Trophoblast cell (in vitro differentiated cells and primary cell): ENCODE measurements around the gene NRXN3.

Experiments
- DNase-seq, 2 donors: peaks; one replicate each; pipeline ENCODE4 v3.0.0-alpha.2; 2016
- H2AFZ ChIP-seq: 2 replicates; pipeline ENCODE4 v1.6.1; 2013; ENCODE audit warnings: low read length, moderate library complexity, mild to moderate bottlenecking; ENCODE audit not compliant: insufficient read depth, poor library complexity
- H2AK5ac ChIP-seq: 2 replicates; pipeline ENCODE4 v1.6.1; 2013; ENCODE audit warnings: mild to moderate bottlenecking, low read length
- H2BK120ac ChIP-seq: 2 replicates; pipeline ENCODE4 v1.6.1; 2013; ENCODE audit warnings: low read length, mild to moderate bottlenecking, moderate library complexity; ENCODE audit not compliant: insufficient read depth, poor library complexity
- H2BK12ac ChIP-seq: 2 replicates; pipeline ENCODE4 v1.6.1; 2013; ENCODE audit warnings: mild to moderate bottlenecking, low read length, moderate library complexity
- H2BK5ac ChIP-seq: 2 replicates; pipeline ENCODE4 v1.6.1; 2013; ENCODE audit warnings: low read length, low read depth, moderate library complexity, mild to moderate bottlenecking; ENCODE audit not compliant: poor library complexity
- H3K14ac ChIP-seq: 2 replicates; pipeline ENCODE4 v1.6.1; 2013; ENCODE audit warnings: mild to moderate bottlenecking, low read length
- H3K18ac ChIP-seq: 2 replicates; pipeline ENCODE4 v1.6.1; 2013; ENCODE audit warnings: mild to moderate bottlenecking, low read length
- H3K23ac ChIP-seq: 2 replicates; pipeline ENCODE4 v1.6.1; 2013; ENCODE audit warnings: low read length
- H3K27ac ChIP-seq: 2 replicates; pipeline ENCODE4 v1.5.1; 2013; ENCODE audit warnings: low read depth, mild to moderate bottlenecking, inconsistent platforms, low read length, moderate library complexity
- H3K27me3 ChIP-seq: 2 replicates; pipeline ENCODE4 v1.6.1; 2013; ENCODE audit warnings: inconsistent platforms, mild to moderate bottlenecking, low read length, moderate library complexity; ENCODE audit not compliant: insufficient read depth
- H3K36me3 ChIP-seq, 2 experiments: 1 replicate in 1 of 2; 2 replicates in 1 of 2; pipeline ENCODE4 v1.6.1; 2013; ENCODE audit warnings: low read length in 2 of 2, mild to moderate bottlenecking in 2 of 2, moderate library complexity in 1 of 2; ENCODE audit not compliant: insufficient read depth in 2 of 2, control insufficient read depth in 1 of 2
- H3K4ac ChIP-seq: 2 replicates; pipeline ENCODE4 v1.6.1; 2013; ENCODE audit warnings: low read depth, mild to moderate bottlenecking, low read length, moderate library complexity
- H3K4me1 ChIP-seq, 2 experiments: 1 replicate in 1 of 2; 2 replicates in 1 of 2; pipeline ENCODE4 v1.6.1; 2013; ENCODE audit warnings: low read length in 2 of 2, mild to moderate bottlenecking in 2 of 2, moderate library complexity in 1 of 2; ENCODE audit not compliant: insufficient read depth in 2 of 2, control insufficient read depth in 1 of 2
- H3K4me2 ChIP-seq: 2 replicates; pipeline ENCODE4 v1.6.1; 2013; ENCODE audit warnings: inconsistent platforms, mild to moderate bottlenecking, low read length, moderate library complexity
- H3K4me3 ChIP-seq: 2 replicates; pipeline ENCODE4 v1.5.1; 2013; ENCODE audit warnings: mild to moderate bottlenecking, low read depth, low read length, inconsistent platforms
- H3K79me1 ChIP-seq: one replicate; pipeline ENCODE4 v1.6.1; 2013; ENCODE audit warnings: low read length
- H3K79me2 ChIP-seq: 2 replicates; pipeline ENCODE4 v1.6.1; 2013; ENCODE audit warnings: low read length, mild to moderate bottlenecking; ENCODE audit not compliant: control insufficient read depth, insufficient read depth, poor library complexity
- H3K9ac ChIP-seq: 2 replicates; pipeline ENCODE4 v1.6.1; 2013; ENCODE audit warnings: mild to moderate bottlenecking, low read length
- H3K9me3 ChIP-seq: 2 replicates; pipeline ENCODE4 v1.6.1; 2013; ENCODE audit warnings: low read depth, mild to moderate bottlenecking, control low read depth, inconsistent platforms, low read length; ENCODE audit not compliant: insufficient read depth
- H4K12ac ChIP-seq: 2 replicates; pipeline ENCODE4 v1.6.1; 2013; ENCODE audit warnings: low read depth, mild to moderate bottlenecking, low read length, moderate library complexity
- H4K8ac ChIP-seq: 2 replicates; pipeline ENCODE4 v1.6.1; 2013; ENCODE audit warnings: low read depth, mild to moderate bottlenecking, low read length, moderate library complexity
- H4K91ac ChIP-seq: one replicate; pipeline ENCODE4 v1.6.1; 2013; ENCODE audit warnings: low read depth, mild to moderate bottlenecking, low read length, moderate library complexity
- WGBS: extraction: QIAGEN DNeasy Blood & Tissue Kit; methylation state at CpG from one replicate; pipeline ENCODE4 v1.1.7; 2013; ENCODE audit warnings: missing lambda C conversion rate; ENCODE audit not compliant: insufficient read length, insufficient coverage; ENCODE audit errors: extremely low coverage; 5-methylcytosine and 5-hydroxymethylcytosine counted together

The NRXN3 gene

DNA sequence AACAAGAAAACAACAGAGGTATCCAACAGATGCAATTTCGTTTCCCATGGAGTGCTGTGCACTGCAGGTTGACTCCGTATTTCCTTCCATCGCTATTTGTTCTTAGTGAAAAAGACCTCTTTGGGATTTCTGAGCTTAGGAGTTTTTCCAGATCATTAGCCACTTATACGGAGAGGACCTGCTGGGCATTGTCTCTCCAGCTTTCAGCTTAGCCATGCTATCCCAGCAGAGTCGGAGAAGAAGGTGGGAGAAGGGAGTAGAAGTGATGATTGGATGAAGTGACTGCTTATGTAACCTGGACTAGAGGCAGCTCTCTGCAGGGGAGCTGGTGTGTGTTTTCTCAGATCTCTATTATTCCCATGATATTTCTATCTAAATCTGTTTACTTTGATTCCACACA lies 1303.5 kb downstream of the NRXN3 start:
- Histone ChIP-seq H3K14ac (no peak overlapping the region), H3K4me1 (no peaks in the 10 kb centered on the region), H3K9me3 (no peaks in the 10 kb centered on the region), H3K4me3 (no peak overlapping the region), H3K27ac (no peak overlapping the region), H3K79me2 (no peaks in the 10 kb centered on the region), H3K4ac (no peak overlapping the region), H4K91ac (no peak overlapping the region), H3K79me1 (no peaks in the 10 kb centered on the region), H2BK12ac (no peak overlapping the region), H2AFZ (no peak overlapping the region), H4K12ac (no peak overlapping the region), H2AK5ac (no peak overlapping the region), H3K36me3 (no peaks in the 10 kb centered on the region), H3K9ac (no peak overlapping the region), H2BK120ac (no peak overlapping the region), H4K8ac (no peak overlapping the region), H3K18ac (no peak overlapping the region), H3K27me3 (no peaks in the 10 kb centered on the region), H3K23ac (no peak overlapping the region), H3K4me2 (no peak overlapping the region), H2BK5ac (no peak overlapping the region)
- DNase-seq, result no peak
- WGBS, result no CpG with 5 or more reads among the region's 5 CpGs

DNA sequence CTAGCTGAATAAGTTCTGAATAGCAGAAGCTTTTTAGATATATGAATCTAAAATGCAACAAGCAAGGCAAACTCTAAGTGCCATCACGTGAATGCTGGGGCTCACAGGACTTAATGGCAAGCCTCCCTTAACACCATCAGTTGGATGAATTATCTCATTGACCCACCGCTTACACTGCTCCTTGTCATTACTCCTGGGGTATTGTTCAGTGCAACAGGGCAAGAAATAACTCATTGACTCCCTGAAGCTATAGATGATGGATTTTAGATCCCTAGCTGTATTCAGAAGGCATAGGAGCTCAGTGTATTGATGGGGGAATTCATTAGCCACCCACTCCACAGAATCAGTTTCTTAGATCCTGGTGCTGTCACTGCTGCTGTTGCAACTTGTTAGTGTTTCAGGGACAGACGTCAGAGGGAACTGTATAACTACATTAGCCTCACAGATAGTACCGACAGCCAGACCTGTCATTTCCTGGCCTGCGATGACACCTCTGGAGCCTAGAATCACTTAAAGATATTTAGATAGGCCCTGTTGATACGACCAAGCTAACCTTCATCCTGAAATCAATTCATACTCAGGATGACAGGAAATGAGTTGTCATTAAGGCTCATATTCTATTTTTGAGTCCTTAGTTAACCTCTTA lies 1305.8 kb downstream of the NRXN3 start:
- Histone ChIP-seq H3K18ac (no peak overlapping the region), H4K8ac (no peak overlapping the region), H3K36me3 (no peaks in the 10 kb centered on the region), H3K27me3 (no peaks in the 10 kb centered on the region), H3K4me3 (no peak overlapping the region), H4K12ac (no peak overlapping the region), H3K79me2 (no peaks in the 10 kb centered on the region), H3K4me1 (no peaks in the 10 kb centered on the region), H3K14ac (no peak overlapping the region), H3K23ac (no peak overlapping the region), H3K27ac (no peak overlapping the region), H2AFZ (no peak overlapping the region), H3K4me2 (no peak overlapping the region), H3K4ac (no peak overlapping the region), H3K79me1 (no peaks in the 10 kb centered on the region), H2BK12ac (no peak overlapping the region), H2AK5ac (no peak overlapping the region), H3K9ac (no peak overlapping the region), H2BK120ac (no peak overlapping the region), H2BK5ac (no peak overlapping the region), H3K9me3 (no peaks in the 10 kb centered on the region), H4K91ac (no peak overlapping the region)
- no peak for DNase-seq
- WGBS, result no CpG with 5 or more reads among the region's 6 CpGs

DNA sequence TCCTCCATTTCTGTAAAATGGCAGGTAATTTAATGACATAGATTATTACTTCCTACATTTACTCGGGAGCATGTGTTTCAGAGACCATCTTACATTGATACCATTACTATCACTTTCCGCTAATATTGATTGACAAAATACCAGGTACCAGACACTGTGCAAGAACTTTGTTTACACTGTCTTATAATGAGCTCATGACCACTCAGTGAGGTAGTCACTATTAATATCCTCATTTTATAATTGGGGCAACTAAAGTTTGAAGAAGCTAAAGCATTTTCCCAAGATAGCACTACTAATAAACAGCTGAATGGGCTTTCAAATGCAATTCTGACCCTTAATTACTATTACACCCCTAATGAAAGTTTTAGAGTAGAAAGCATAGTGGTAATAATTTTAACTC lies 1306.4 kb downstream of the NRXN3 start:
- Histone ChIP-seq H2BK120ac (no peak overlapping the region), H3K23ac (no peak overlapping the region), H4K12ac (no peak overlapping the region), H3K4ac (no peak overlapping the region), H3K4me3 (no peak overlapping the region), H3K27ac (no peak overlapping the region), H3K79me2 (no peaks in the 10 kb centered on the region), H4K91ac (no peak overlapping the region), H3K18ac (no peak overlapping the region), H2BK5ac (no peak overlapping the region), H3K27me3 (no peaks in the 10 kb centered on the region), H3K4me2 (no peak overlapping the region), H3K79me1 (no peaks in the 10 kb centered on the region), H2BK12ac (no peak overlapping the region), H3K9me3 (no peaks in the 10 kb centered on the region), H2AK5ac (no peak overlapping the region), H2AFZ (no peak overlapping the region), H3K14ac (no peak overlapping the region), H3K4me1 (no peaks in the 10 kb centered on the region), H3K9ac (no peak overlapping the region), H3K36me3 (no peaks in the 10 kb centered on the region), H4K8ac (no peak overlapping the region)
- no CpG with 5 or more reads among the region's 2 CpGs for WGBS
- no peak for DNase-seq

DNA sequence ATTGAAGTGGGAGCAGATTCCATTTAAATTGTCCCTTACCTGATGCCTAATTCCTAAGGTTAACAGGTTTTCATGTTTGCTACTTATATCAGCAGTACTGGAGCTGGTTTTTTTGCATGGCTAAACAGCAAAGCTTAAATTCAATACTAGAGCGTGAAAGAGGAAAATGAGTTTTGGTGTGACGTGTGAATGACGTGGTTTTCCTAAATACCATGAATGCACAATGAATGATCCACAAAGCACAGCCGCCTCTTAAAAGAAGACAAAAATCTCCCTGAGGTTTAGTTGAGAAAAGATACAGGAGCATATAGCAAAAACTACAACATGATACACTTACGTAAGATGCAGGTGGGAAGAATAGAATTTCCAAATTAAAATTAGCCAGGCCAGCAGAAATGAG lies 1310.0 kb downstream of the NRXN3 start:
- no CpG with 5 or more reads among the region's 5 CpGs for WGBS
- H3K79me2 ChIP-seq, result no peaks in the 10 kb centered on the region

More for the DNA sequence above, 1310.0 kb downstream of the NRXN3 start:
- Histone ChIP-seq H4K8ac (no peak overlapping the region), H3K4me2 (no peak overlapping the region), H3K4me3 (no peak overlapping the region), H3K4ac (no peak overlapping the region), H4K91ac (no peak overlapping the region), H3K4me1 (no peaks in the 10 kb centered on the region), H3K23ac (no peak overlapping the region), H4K12ac (no peak overlapping the region), H3K18ac (no peak overlapping the region), H3K27ac (no peak overlapping the region), H2BK5ac (no peak overlapping the region), H2BK120ac (no peak overlapping the region), H2AFZ (no peak overlapping the region), H2BK12ac (no peak overlapping the region), H2AK5ac (no peak overlapping the region), H3K9me3 (no peaks in the 10 kb centered on the region), H3K36me3 (no peaks in the 10 kb centered on the region), H3K79me1 (no peaks in the 10 kb centered on the region), H3K9ac (no peak overlapping the region), H3K27me3 (no peaks in the 10 kb centered on the region), H3K14ac (no peak overlapping the region)
- DNase-seq, result peak in 1 of 2 donors; percentile 26
